Measurements from ENCODE around the gene COCH.

The COCH gene

GRCh38 chr14:30838351-30838750, 36.0 kb upstream of the COCH start:
- POLR2A ChIA-PET = no interaction called here
- Histone ChIP-seq H3K27ac (ENCODE audit: extremely low read depth, low read depth, low read length) (no peak overlapping the region), H3K4me1 (ENCODE audit: control insufficient read depth, insufficient read depth, low read length) (no peaks in the 10 kb centered on the region), H3K36me3 (ENCODE audit: control insufficient read depth in 2 of 2, insufficient read depth in 1 of 2, low read length in 2 of 2) (no peaks in the 10 kb centered on the region), H3K4me3 (ENCODE audit: low read depth, low read length) (no peak overlapping the region), H3K9me3 (ENCODE audit: control insufficient read depth, insufficient read depth, low read depth, low read length) (no peaks in the 10 kb centered on the region)
- CTCF ChIA-PET = no interaction called here
- TF ChIP-seq ZNF513 (tag by site-specific recombination; IDR thresholded peaks at IDR 0.05) (no peak), ZNF843 (tag by site-specific recombination; IDR thresholded peaks at IDR 0.05) (no peak), ZNF292 (tag by site-specific recombination; IDR thresholded peaks at IDR 0.05; ENCODE audit: borderline replicate concordance, low read depth) (no peak), ZNF560 (tag by site-specific recombination; IDR thresholded peaks at IDR 0.05; ENCODE audit: borderline replicate concordance) (no peak), ZBTB7A (tag by site-specific recombination; IDR thresholded peaks at IDR 0.05; ENCODE audit: low read depth) (no peak), ZNF26 (tag by site-specific recombination; IDR thresholded peaks at IDR 0.05) (no peak), ZNF776 (tag by site-specific recombination; IDR thresholded peaks at IDR 0.05; ENCODE audit: borderline replicate concordance) (no peak), YY1 (tag by site-specific recombination; IDR thresholded peaks at IDR 0.05) (no peak), ZNF76 (tag by site-specific recombination; IDR thresholded peaks at IDR 0.05; ENCODE audit: borderline replicate concordance, low read depth) (no peak), ZNF433 (tag by site-specific recombination; IDR thresholded peaks at IDR 0.05; ENCODE audit: low read depth) (no peak), ZNF654 (tag by site-specific recombination; IDR thresholded peaks at IDR 0.05; ENCODE audit: low read depth) (no peak), ZNF19 (tag by site-specific recombination; IDR thresholded peaks at IDR 0.05; ENCODE audit: low read depth) (no peak), TRIM28 (IDR thresholded peaks at IDR 0.05; ENCODE audit: borderline replicate concordance, low read length) (no peak), ZNF571 (tag by site-specific recombination; IDR thresholded peaks at IDR 0.05) (no peak), ZNF791 (tag by site-specific recombination; IDR thresholded peaks at IDR 0.05) (no peak), ZNF621 (tag by site-specific recombination; IDR thresholded peaks at IDR 0.05) (no peak)
- TF ChIP-seq, protein P1, sequence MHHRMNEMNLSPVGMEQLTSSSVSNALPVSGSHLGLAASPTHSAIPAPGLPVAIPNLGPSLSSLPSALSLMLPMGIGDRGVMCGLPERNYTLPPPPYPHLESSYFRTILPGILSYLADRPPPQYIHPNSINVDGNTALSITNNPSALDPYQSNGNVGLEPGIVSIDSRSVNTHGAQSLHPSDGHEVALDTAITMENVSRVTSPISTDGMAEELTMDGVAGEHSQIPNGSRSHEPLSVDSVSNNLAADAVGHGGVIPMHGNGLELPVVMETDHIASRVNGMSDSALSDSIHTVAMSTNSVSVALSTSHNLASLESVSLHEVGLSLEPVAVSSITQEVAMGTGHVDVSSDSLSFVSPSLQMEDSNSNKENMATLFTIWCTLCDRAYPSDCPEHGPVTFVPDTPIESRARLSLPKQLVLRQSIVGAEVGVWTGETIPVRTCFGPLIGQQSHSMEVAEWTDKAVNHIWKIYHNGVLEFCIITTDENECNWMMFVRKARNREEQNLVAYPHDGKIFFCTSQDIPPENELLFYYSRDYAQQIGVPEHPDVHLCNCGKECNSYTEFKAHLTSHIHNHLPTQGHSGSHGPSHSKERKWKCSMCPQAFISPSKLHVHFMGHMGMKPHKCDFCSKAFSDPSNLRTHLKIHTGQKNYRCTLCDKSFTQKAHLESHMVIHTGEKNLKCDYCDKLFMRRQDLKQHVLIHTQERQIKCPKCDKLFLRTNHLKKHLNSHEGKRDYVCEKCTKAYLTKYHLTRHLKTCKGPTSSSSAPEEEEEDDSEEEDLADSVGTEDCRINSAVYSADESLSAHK (tag by site-specific recombination; IDR thresholded peaks at IDR 0.05) = no peak

- Histone ChIP-seq H3K4me3 (ENCODE audit: low read depth, low read length) (no peak overlapping the region), H3K36me3 (ENCODE audit: control insufficient read depth in 2 of 2, insufficient read depth in 1 of 2, low read length in 2 of 2) (no peaks in the 10 kb centered on the region), H3K4me1 (ENCODE audit: control insufficient read depth, insufficient read depth, low read length) (no peaks in the 10 kb centered on the region), H3K9me3 (ENCODE audit: control insufficient read depth, insufficient read depth, low read depth, low read length) (no peaks in the 10 kb centered on the region), H3K27ac (ENCODE audit: extremely low read depth, low read depth, low read length) (no peak overlapping the region)
- POLR2A ChIA-PET = interaction anchor here (0.6 kb wide), 1 partner anchor 126 kb away, joined by 5 read pairs; no protein-coding TSS in a partner anchor
- CTCF ChIA-PET = no interaction called here
- TF ChIP-seq ZNF529 (tag by site-specific recombination; IDR thresholded peaks at IDR 0.05; ENCODE audit: insufficient replicate concordance) = no peak
- no peak for TF ChIP-seq ZNF561 (tag by site-specific recombination; IDR thresholded peaks at IDR 0.05; ENCODE audit: borderline replicate concordance)
- no peak for TF ChIP-seq ZNF404 (tag by site-specific recombination; IDR thresholded peaks at IDR 0.05)
- no peak for TF ChIP-seq ZBTB11 (tag by site-specific recombination; conservative IDR thresholded peaks at IDR 0.05; ENCODE audit: low read depth)
- TF ChIP-seq, protein P2, sequence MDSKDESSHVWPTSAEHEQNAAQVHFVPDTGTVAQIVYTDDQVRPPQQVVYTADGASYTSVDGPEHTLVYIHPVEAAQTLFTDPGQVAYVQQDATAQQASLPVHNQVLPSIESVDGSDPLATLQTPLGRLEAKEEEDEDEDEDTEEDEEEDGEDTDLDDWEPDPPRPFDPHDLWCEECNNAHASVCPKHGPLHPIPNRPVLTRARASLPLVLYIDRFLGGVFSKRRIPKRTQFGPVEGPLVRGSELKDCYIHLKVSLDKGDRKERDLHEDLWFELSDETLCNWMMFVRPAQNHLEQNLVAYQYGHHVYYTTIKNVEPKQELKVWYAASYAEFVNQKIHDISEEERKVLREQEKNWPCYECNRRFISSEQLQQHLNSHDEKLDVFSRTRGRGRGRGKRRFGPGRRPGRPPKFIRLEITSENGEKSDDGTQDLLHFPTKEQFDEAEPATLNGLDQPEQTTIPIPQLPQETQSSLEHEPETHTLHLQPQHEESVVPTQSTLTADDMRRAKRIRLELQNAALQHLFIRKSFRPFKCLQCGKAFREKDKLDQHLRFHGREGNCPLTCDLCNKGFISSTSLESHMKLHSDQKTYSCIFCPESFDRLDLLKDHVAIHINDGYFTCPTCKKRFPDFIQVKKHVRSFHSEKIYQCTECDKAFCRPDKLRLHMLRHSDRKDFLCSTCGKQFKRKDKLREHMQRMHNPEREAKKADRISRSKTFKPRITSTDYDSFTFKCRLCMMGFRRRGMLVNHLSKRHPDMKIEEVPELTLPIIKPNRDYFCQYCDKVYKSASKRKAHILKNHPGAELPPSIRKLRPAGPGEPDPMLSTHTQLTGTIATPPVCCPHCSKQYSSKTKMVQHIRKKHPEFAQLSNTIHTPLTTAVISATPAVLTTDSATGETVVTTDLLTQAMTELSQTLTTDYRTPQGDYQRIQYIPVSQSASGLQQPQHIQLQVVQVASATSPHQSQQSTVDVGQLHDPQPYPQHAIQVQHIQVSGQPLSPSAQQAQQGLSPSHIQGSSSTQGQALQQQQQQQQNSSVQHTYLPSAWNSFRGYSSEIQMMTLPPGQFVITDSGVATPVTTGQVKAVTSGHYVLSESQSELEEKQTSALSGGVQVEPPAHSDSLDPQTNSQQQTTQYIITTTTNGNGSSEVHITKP (tag by site-specific recombination; IDR thresholded peaks at IDR 0.05) = no peak
- TF ChIP-seq ZFP3 (tag by site-specific recombination; IDR thresholded peaks at IDR 0.05; ENCODE audit: low read depth) = no peak
Observed at GRCh38 chr14:30840086-30840779, 34.1 kb upstream of the COCH start.
